IMR-90 (cell line): ENCODE data around the gene RPLP1. TPM values are rescaled to one million over a fixed set of nuclear protein-coding genes. Genes with fewer than 3 reads are reported as not detected.

Source experiments
- ATAC-seq: fragments of 200-7000 bp; cut with Tn5 transposase; 2 replicates; pipeline ENCODE4 v1.9.1; 2020; ENCODE audit warnings: low read depth, mild to moderate bottlenecking, moderate library complexity
- BruUV-seq: library from RNA; stranded (reverse); fragments of 400-500 nt; replicated peaks from 2 replicates; lab custom pipeline; 2021; lab: Mats Ljungman, UMichigan
- CTCF ChIA-PET: fragments of 300-600 bp; formaldehyde crosslinking; extraction: SDS; loops from one replicate; lab custom pipeline; 2021; ENCODE audit warnings: antibody characterized with exemption; lab: Yijun Ruan, JAX
- POLR2A ChIA-PET: fragments of 300-600 bp; sonication (Branson Sonifier 250); formaldehyde crosslinking; loops from one replicate; lab custom pipeline; 2022; ENCODE audit warnings: antibody characterized with exemption; ENCODE audit not compliant: unreplicated experiment; lab: Charles Lee
- DNase-seq: peaks from one replicate; pipeline ENCODE4 v3.0.0; 2013
- H2AFZ ChIP-seq: replicated peaks from 2 replicates; pipeline ENCODE3; 2013; ENCODE audit warnings: low read length, mild to moderate bottlenecking; ENCODE audit not compliant: poor library complexity
- H2AK5ac ChIP-seq: 2 replicates; pipeline ENCODE4 v1.6.1; 2013; ENCODE audit warnings: low read depth, low read length, inconsistent platforms
- H2AK9ac ChIP-seq: replicated peaks from 2 replicates; pipeline ENCODE3; 2013; ENCODE audit warnings: mild to moderate bottlenecking, low read depth, low read length, moderate library complexity; ENCODE audit not compliant: poor library complexity
- H2BK120ac ChIP-seq: 2 replicates; pipeline ENCODE4 v1.6.1; 2013; ENCODE audit warnings: low read depth, low read length, inconsistent platforms
- H2BK15ac ChIP-seq: 3 replicates; pipeline ENCODE4 v1.6.1; 2013; ENCODE audit warnings: low read depth, low read length, inconsistent platforms
- H2BK20ac ChIP-seq: 2 replicates; pipeline ENCODE4 v1.6.1; 2013; ENCODE audit warnings: low read depth, mild to moderate bottlenecking, inconsistent platforms, low read length, moderate library complexity
- H2BK5ac ChIP-seq: 2 replicates; pipeline ENCODE4 v1.6.1; 2013; ENCODE audit warnings: mild to moderate bottlenecking, low read depth, low read length, inconsistent platforms; ENCODE audit not compliant: poor library complexity, severe bottlenecking
- H3K14ac ChIP-seq: replicated peaks from 2 replicates; pipeline ENCODE4 v1.6.1; 2013; ENCODE audit warnings: low read depth, low read length, inconsistent platforms
- H3K18ac ChIP-seq: 2 replicates; pipeline ENCODE4 v1.6.1; 2013; ENCODE audit warnings: low read depth, low read length, control low read depth
- H3K23ac ChIP-seq: 2 replicates; pipeline ENCODE4 v1.6.1; 2013; ENCODE audit warnings: low read depth, low read length, inconsistent platforms
- H3K27ac ChIP-seq: 2 replicates; pipeline ENCODE4 v1.5.1; 2013; ENCODE audit warnings: mild to moderate bottlenecking, control low read depth, low read length; ENCODE audit not compliant: insufficient read depth
- H3K27me3 ChIP-seq: 2 replicates; pipeline ENCODE4 v1.6.1; 2013; ENCODE audit warnings: low read length; ENCODE audit not compliant: control insufficient read depth, insufficient read depth
- H3K36me3 ChIP-seq: 2 replicates; pipeline ENCODE4 v1.6.1; 2013; ENCODE audit warnings: low read length, mixed read lengths; ENCODE audit not compliant: control insufficient read depth, insufficient read depth
- H3K4ac ChIP-seq: 2 replicates; pipeline ENCODE4 v1.6.1; 2013; ENCODE audit warnings: low read depth, low read length, inconsistent platforms
- H3K4me1 ChIP-seq: 2 replicates; pipeline ENCODE4 v1.6.1; 2013; ENCODE audit warnings: low read length, mixed read lengths; ENCODE audit not compliant: control insufficient read depth, insufficient read depth
- H3K4me2 ChIP-seq: 2 replicates; pipeline ENCODE4 v1.6.1; 2013; ENCODE audit warnings: low read depth, mild to moderate bottlenecking, control low read depth, low read length, moderate library complexity
- H3K4me3 ChIP-seq: 2 replicates; pipeline ENCODE4 v1.5.1; 2013; ENCODE audit warnings: low read depth, mild to moderate bottlenecking, control low read depth, low read length, moderate library complexity; ENCODE audit not compliant: insufficient read depth
- H3K56ac ChIP-seq: 2 replicates; pipeline ENCODE4 v1.6.1; 2013; ENCODE audit warnings: low read length, inconsistent platforms; ENCODE audit not compliant: insufficient read depth; ENCODE audit errors: extremely low read depth
- H3K79me1 ChIP-seq, 2 experiments: 2 replicates each; pipeline ENCODE4 v1.6.1; 2013; ENCODE audit warnings: low read length in 2 of 2, inconsistent platforms in 1 of 2, low read depth in 1 of 2
- H3K9ac ChIP-seq: 2 replicates; pipeline ENCODE4 v1.6.1; 2013; ENCODE audit warnings: low read depth, low read length, control low read depth
- H3K9me1 ChIP-seq: 2 replicates; pipeline ENCODE4 v1.6.1; 2013; ENCODE audit warnings: low read length, inconsistent platforms; ENCODE audit not compliant: insufficient read depth
- H3K9me3 ChIP-seq: 2 replicates; pipeline ENCODE4 v1.6.1; 2013; ENCODE audit warnings: low read length; ENCODE audit not compliant: control insufficient read depth, insufficient read depth
- H4K20me1 ChIP-seq: 2 replicates; pipeline ENCODE4 v1.6.1; 2013; ENCODE audit warnings: low read length, inconsistent platforms; ENCODE audit not compliant: insufficient read depth
- H4K5ac ChIP-seq: 2 replicates; pipeline ENCODE4 v1.6.1; 2013; ENCODE audit warnings: mild to moderate bottlenecking, low read depth, low read length, control low read depth
- H4K8ac ChIP-seq, 2 experiments: 2 replicates each; pipeline ENCODE4 v1.6.1; 2013; ENCODE audit warnings: low read depth in 2 of 2, low read length in 2 of 2, control low read depth in 1 of 2, inconsistent platforms in 1 of 2
- H4K91ac ChIP-seq: 2 replicates; pipeline ENCODE4 v1.6.1; 2013; ENCODE audit warnings: low read depth, low read length, inconsistent platforms; ENCODE audit not compliant: insufficient read depth
- CHD1 ChIP-seq: IDR thresholded peaks from 2 replicates; pipeline ENCODE4 v1.6.1; 2012; ENCODE audit warnings: low read depth, low read length, improper control_type of control experiment
- FOS ChIP-seq: fragments of 150-350 bp; IDR thresholded peaks from 2 replicates; pipeline ENCODE4 v1.6.1; 2016; ENCODE audit warnings: low read depth, low read length
- NFE2L2 ChIP-seq: fragments of 150-350 bp; IDR thresholded peaks from 2 replicates; pipeline ENCODE4 v1.6.1; 2016; ENCODE audit warnings: low read depth, mild to moderate bottlenecking, low read length
- WGBS, 2 experiments: methylation state at CpG; one replicate each; pipeline versions ENCODE4 v1.1.5 to v1.1.7; 2013; ENCODE audit warnings: missing lambda C conversion rate in 2 of 2; ENCODE audit not compliant: insufficient read length in 1 of 2; ENCODE audit errors: extremely low coverage in 2 of 2; 5-methylcytosine and 5-hydroxymethylcytosine counted together
- dilution Hi-C: fragments of 300-500 bp; cut with HindIII; formaldehyde crosslinking; loops from one replicate; pipeline ENCODE4 v1.14.3; 2018; ENCODE audit warnings: low sequenced_read_pairs; ENCODE audit not compliant: unreplicated experiment
- in situ Hi-C: fragments of 300-500 bp; cut with MboI; formaldehyde crosslinking; loops from 3 replicates; pipeline ENCODE4 v1.14.3; 2019; ENCODE audit warnings: low sequenced_read_pairs, inconsistent platforms, mixed read lengths
- intact Hi-C: fragments of 100-400 bp; cut with micrococcal nuclease; formaldehyde crosslinking; loops from 2 replicates; pipeline ENCODE4 v1.10.0; 2022
- polyA plus RNA-seq, 3 experiments: library from polyadenylated mRNA; depleted of rRNA; stranded (reverse); fragments of >200 nt; gene quantifications; 2 replicates each; pipeline ENCODE4 v1.2.3, GENCODE V29; 2012; ENCODE audit warnings: low replicate concordance in 1 of 3
- total RNA-seq: library from RNA; depleted of rRNA; stranded (reverse); fragments of >200 nt; gene quantifications from 2 replicates; pipeline ENCODE4 v1.2.3, GENCODE V29; 2012
- TF ChIP-seq, protein P1 (sequence below): conservative IDR thresholded peaks from 2 replicates; pipeline ENCODE4 v1.5.1; 2012; ENCODE audit warnings: mild to moderate bottlenecking, low read depth, low read length, improper control_type of control experiment

Gene RPLP1
- total and polyA plus RNA-seq, 2 of the 4 experiments (the other 2 are of a cell fraction) = 97.0 to 1,440 TPM

DNA sequence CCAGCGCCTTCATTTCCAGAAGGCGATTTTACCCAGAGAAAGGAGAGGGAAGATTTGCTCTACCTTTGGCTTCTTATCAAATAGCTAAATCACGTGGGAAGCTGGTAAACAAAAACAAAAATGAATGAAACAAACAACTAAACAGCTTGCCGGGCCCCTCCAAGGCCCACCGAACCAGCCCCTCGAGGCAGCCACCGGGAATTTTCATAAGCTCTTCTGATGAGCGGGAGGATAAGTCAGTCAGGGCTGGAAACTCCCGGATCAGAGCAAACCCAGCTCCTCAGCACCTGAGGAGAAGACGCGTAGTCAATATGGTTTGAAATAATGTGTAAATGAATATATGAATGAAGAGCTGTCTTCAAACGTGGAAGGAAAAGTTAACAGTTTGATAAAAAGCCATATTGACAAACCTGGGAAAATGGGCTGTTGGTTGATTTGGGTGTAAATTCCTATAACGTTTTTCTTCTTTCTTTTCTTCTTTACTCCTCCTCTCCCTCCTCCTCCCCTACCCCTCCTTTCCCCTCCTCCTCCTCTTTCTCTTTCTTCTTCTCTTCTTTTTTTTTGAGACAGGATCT lies 10.7 kb downstream of the RPLP1 start (continued):
- TF ChIP-seq NFE2L2 = no peak

DNA sequence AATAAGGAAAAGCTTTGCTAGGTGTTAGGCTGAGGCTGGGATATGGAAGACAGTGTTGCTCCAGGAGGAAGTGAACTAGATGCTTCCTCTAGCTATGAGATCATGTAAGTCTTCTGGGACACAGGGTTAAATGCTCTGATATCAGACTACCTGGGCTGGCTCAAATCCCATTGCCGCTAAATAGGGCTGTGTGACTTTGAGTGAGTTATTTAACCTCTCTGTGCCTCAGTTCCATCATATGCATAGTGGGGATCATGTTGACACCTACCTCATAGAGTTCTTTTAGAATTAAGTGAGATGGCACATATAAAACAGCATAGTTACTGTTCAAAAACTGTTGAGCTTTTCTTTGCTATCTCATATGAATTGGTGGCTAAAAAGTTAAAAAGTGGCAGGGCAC lies 12.6 kb downstream of the RPLP1 start:
- Histone ChIP-seq H3K14ac (no peak overlapping the region), H3K23ac (no peak overlapping the region), H2AK9ac (no peak overlapping the region), H3K27ac (no peak overlapping the region), H2BK15ac (0 out of 3 replicates have a peak overlapping the region, but pooled peaks have one; percentile 34), H2AK5ac (no peak overlapping the region), H2BK20ac (no peak overlapping the region), H2BK120ac (no peak overlapping the region), H2AFZ (no peak overlapping the region), H3K36me3 (no peaks in the 10 kb centered on the region), H3K4me1 (peaks cover 9% of the 10 kb centered on the region), H3K4ac (no peak overlapping the region), H3K27me3 (no peaks in the 10 kb centered on the region), H3K56ac (no peak overlapping the region), H3K4me2 (no peak overlapping the region), H4K91ac (no peak overlapping the region), H3K79me1 (peaks cover 7% of the 10 kb centered on the region in 2 experiments), H3K9ac (no peak overlapping the region), H3K18ac (no peak overlapping the region), H4K5ac (no peak overlapping the region), H3K4me3 (no peak overlapping the region), H3K9me3 (no peaks in the 10 kb centered on the region), H3K9me1 (peaks cover 9% of the 10 kb centered on the region), H4K20me1 (no peaks in the 10 kb centered on the region; the same call in 1 of the 2 replicates), H2BK5ac (no peak overlapping the region), H4K8ac (no peak overlapping the region)
- DNase-seq (no peak), ATAC-seq (no peak)
- in situ Hi-C loops (no loop called here), dilution Hi-C loops (no loop called here), intact Hi-C loops (no loop called here)
- POLR2A ChIA-PET = no interaction called here
- CTCF ChIA-PET = interaction anchor here (0.5 to 1.4 kb wide), 3 partner anchors 9 to 486 kb away, joined by 3 to 4 read pairs (median 3); no protein-coding TSS in a partner anchor
- TF ChIP-seq, protein P1, sequence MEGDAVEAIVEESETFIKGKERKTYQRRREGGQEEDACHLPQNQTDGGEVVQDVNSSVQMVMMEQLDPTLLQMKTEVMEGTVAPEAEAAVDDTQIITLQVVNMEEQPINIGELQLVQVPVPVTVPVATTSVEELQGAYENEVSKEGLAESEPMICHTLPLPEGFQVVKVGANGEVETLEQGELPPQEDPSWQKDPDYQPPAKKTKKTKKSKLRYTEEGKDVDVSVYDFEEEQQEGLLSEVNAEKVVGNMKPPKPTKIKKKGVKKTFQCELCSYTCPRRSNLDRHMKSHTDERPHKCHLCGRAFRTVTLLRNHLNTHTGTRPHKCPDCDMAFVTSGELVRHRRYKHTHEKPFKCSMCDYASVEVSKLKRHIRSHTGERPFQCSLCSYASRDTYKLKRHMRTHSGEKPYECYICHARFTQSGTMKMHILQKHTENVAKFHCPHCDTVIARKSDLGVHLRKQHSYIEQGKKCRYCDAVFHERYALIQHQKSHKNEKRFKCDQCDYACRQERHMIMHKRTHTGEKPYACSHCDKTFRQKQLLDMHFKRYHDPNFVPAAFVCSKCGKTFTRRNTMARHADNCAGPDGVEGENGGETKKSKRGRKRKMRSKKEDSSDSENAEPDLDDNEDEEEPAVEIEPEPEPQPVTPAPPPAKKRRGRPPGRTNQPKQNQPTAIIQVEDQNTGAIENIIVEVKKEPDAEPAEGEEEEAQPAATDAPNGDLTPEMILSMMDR = no peak
- TF ChIP-seq CHD1 (no peak), FOS (no peak)
- BruUV-seq = no TSS peak
- no CpG with 5 or more reads among the region's 1 CpG for WGBS, 2 experiments
